MM.1S (cell line): ENCODE measurements around the gene CASQ1.

Experiments
- EZH2 ChIP-seq: fragments of 300-600 bp; sonication (generic); optimal IDR thresholded peaks from 2 replicates; pipeline ENCODE3; 2017; ENCODE audit warnings: low read depth, mild to moderate bottlenecking, antibody characterized with exemption, low read length, mixed read lengths
- EZH2phosphoT487 ChIP-seq: fragments of 300-600 bp; sonication (generic); IDR thresholded peaks from 2 replicates; pipeline ENCODE4 v1.6.1; 2018; ENCODE audit warnings: antibody characterized with exemption, low read length
- TF ChIP-seq, protein P1 (sequence below): fragments of 300-600 bp; sonication (generic); IDR thresholded peaks from 2 replicates; pipeline ENCODE4 v1.5.1; 2016; ENCODE audit warnings: antibody characterized with exemption, low read length, mixed read lengths

DNA sequence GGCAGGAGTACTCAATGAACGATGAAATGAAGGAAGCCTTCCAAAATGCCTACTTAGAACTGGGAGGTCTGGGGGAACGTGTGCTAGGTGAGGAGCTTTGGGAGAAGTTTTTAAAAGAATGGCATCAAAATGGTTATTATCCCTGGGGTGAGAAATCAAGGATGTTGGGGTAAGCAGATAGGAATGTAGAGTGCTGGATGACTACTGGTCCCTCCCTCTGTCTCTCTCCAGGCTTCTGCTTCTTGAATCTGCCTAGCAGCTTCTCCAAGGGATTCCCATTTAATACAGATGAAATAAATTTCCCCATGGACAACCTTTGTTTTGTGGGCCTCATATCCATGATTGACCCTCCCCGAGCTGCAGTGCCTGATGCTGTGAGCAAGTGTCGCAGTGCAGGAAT, 19.0 kb upstream of the CASQ1 start:
- TF ChIP-seq, protein P1, sequence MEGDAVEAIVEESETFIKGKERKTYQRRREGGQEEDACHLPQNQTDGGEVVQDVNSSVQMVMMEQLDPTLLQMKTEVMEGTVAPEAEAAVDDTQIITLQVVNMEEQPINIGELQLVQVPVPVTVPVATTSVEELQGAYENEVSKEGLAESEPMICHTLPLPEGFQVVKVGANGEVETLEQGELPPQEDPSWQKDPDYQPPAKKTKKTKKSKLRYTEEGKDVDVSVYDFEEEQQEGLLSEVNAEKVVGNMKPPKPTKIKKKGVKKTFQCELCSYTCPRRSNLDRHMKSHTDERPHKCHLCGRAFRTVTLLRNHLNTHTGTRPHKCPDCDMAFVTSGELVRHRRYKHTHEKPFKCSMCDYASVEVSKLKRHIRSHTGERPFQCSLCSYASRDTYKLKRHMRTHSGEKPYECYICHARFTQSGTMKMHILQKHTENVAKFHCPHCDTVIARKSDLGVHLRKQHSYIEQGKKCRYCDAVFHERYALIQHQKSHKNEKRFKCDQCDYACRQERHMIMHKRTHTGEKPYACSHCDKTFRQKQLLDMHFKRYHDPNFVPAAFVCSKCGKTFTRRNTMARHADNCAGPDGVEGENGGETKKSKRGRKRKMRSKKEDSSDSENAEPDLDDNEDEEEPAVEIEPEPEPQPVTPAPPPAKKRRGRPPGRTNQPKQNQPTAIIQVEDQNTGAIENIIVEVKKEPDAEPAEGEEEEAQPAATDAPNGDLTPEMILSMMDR: no peak
- no peak for TF ChIP-seq EZH2
- TF ChIP-seq EZH2phosphoT487: no peak
